Measurements from ENCODE around the gene KLC1. TPM values are rescaled to one million over a fixed set of nuclear protein-coding genes. Genes with fewer than 3 reads are reported as not detected.

The KLC1 gene
- total and polyA plus RNA-seq, 4 donors = 22.9 to 131 (median 46.0) TPM

GRCh38 chr14:103731916-103732867, 103.2 kb downstream of the KLC1 start:
- peaks cover 4 to 34% (median 18%) of the 10 kb centered on the region in 4 donors for H3K36me3 ChIP-seq (ENCODE audit: control insufficient read depth in 4 of 4, insufficient read depth in 3 of 4, low read depth in 1 of 4, low read length in 3 of 4)
- no peak for DNase-seq (ENCODE audit: low spot score)

More at GRCh38 chr14:103731916-103732867, 103.2 kb downstream of the KLC1 start:
- no peak overlapping the region for H3K27ac ChIP-seq (ENCODE audit: low read depth in 1 of 2, low read length in 2 of 2)
- no peak for TF ChIP-seq FOXA2 (IDR thresholded peaks at IDR 0.05)
- no peak for TF ChIP-seq ZBTB33 (IDR thresholded peaks at IDR 0.05)
- no peak for TF ChIP-seq MAX (IDR thresholded peaks at IDR 0.05)
- no peak for TF ChIP-seq RXRA (IDR thresholded peaks at IDR 0.05)
- TF ChIP-seq SP1 (IDR thresholded peaks at IDR 0.05) = no peak
- no peak for TF ChIP-seq REST (IDR thresholded peaks at IDR 0.05)
- no peak for TF ChIP-seq RAD21 (IDR thresholded peaks at IDR 0.05)
- TF ChIP-seq NR2F2 (IDR thresholded peaks at IDR 0.05) = no peak
- TF ChIP-seq GABPA (IDR thresholded peaks at IDR 0.05 in 1 of 2, conservative IDR thresholded peaks at IDR 0.05 in 1 of 2) = no peak
- TF ChIP-seq JUND (IDR thresholded peaks at IDR 0.05) = no peak
- no peak for TF ChIP-seq ATF3 (IDR thresholded peaks at IDR 0.05)
- TF ChIP-seq HNF4G (IDR thresholded peaks at IDR 0.05) = no peak
- TF ChIP-seq FOXA1 (IDR thresholded peaks at IDR 0.05) = no peak
- H3K9me3 ChIP-seq (ENCODE audit: control insufficient read depth in 4 of 4, low read length in 3 of 4) = no peaks in the 10 kb centered on the region
- no peak overlapping the region for H3K9ac ChIP-seq (ENCODE audit: low read depth in 1 of 2, low read length in 2 of 2)
- no peaks in the 10 kb centered on the region for H3K27me3 ChIP-seq (ENCODE audit: control insufficient read depth in 4 of 4, insufficient read depth in 4 of 4, low read length in 3 of 4)
- peaks cover 0 to 13% (median 7%) of the 10 kb centered on the region in 4 donors for H3K4me1 ChIP-seq (ENCODE audit: control insufficient read depth in 4 of 4, insufficient read depth in 4 of 4, low read length in 3 of 4)
- 95% methylated on average over 24 of the region's 24 CpGs for WGBS
- H3K4me3 ChIP-seq (ENCODE audit: low read depth in 1 of 3, low read length in 3 of 3) = no peak overlapping the region

Measured in liver (tissue), 9 donors.